ENCODE measurements around the gene NAA10. TPM values are rescaled to one million over a fixed set of nuclear protein-coding genes. Genes with fewer than 3 reads are reported as not detected.

The NAA10 gene
- total and polyA plus RNA-seq, 3 experiments from 2014 or later = 105 to 162 (median 160) TPM

- no peaks in the 10 kb centered on the region for H3K9me3 Mint-ChIP-seq
- DNase-seq = no peak
- ChIA-PET POLR2A (no interaction called here), CTCF (interaction anchor here (0.9 to 7.2 kb wide), 3 partner anchors 12 to 39 kb away, joined by 3 to 54 read pairs (median 3); no protein-coding TSS in a partner anchor)
- peaks cover 0 to 2% of the 10 kb centered on the region in 2 donors for H3K27me3 Mint-ChIP-seq
- H3K27ac Mint-ChIP-seq = peak overlapping the region in 7 of 8 donors; percentile 68 to 98 (median 92)
- H3K9me3 ChIP-seq (ENCODE audit: low read length) = no peaks in the 10 kb centered on the region
- peaks cover 33 to 46% (median 38%) of the 10 kb centered on the region in 3 donors for H3K4me1 Mint-ChIP-seq
- H3K27me3 ChIP-seq (ENCODE audit: insufficient read depth, low read length, poor library complexity, severe bottlenecking) = no peaks in the 10 kb centered on the region
- H3K4me3 ChIP-seq (ENCODE audit: low read length) = no peak overlapping the region
- H3K4me3 Mint-ChIP-seq = peak overlapping the region in 3 of 7 donors; percentile 3 to 66 (median 8)
- H3K36me3 ChIP-seq (ENCODE audit: insufficient read depth, low read length) = peaks cover 20% of the 10 kb centered on the region
- H3K36me3 Mint-ChIP-seq = peaks cover 0 to 39% (median under 1%) of the 10 kb centered on the region in 3 donors
- H3K27ac ChIP-seq (ENCODE audit: low read depth, low read length) = no peak overlapping the region
- H3K4me1 ChIP-seq (ENCODE audit: insufficient read depth, low read length) = peaks cover 39% of the 10 kb centered on the region
These were observed 30.6 kb upstream of the NAA10 start for GRCh38 chrX:153965406-153965805.

GRCh38 chrX:153964105-153964504, 29.3 kb upstream of the NAA10 start:
- H3K9me3 ChIP-seq (ENCODE audit: low read length) = no peaks in the 10 kb centered on the region
- H3K27ac ChIP-seq (ENCODE audit: low read depth, low read length) = no peak overlapping the region
- no peak for DNase-seq
- no peak overlapping the region for H3K4me3 ChIP-seq (ENCODE audit: low read length)
- ChIA-PET CTCF (interaction anchor here (1.1 to 1.5 kb wide), 2 partner anchors 10 to 37 kb away, joined by 3 read pairs; no protein-coding TSS in a partner anchor), POLR2A (no interaction called here)
- Mint-ChIP-seq H3K36me3 (peaks cover 0 to 49% (median 2%) of the 10 kb centered on the region in 3 donors), H3K4me1 (peaks cover 33 to 41% (median 38%) of the 10 kb centered on the region in 3 donors), H3K27me3 (peaks cover 0 to 2% of the 10 kb centered on the region in 2 donors), H3K27ac (peak overlapping the region in 3 of 8 donors; percentile 14 to 84 (median 52)), H3K9me3 (no peaks in the 10 kb centered on the region), H3K4me3 (peak overlapping the region in 2 of 7 donors; percentile 34 to 40)
- H3K36me3 ChIP-seq (ENCODE audit: insufficient read depth, low read length) = peaks cover 20% of the 10 kb centered on the region
- no peaks in the 10 kb centered on the region for H3K27me3 ChIP-seq (ENCODE audit: insufficient read depth, low read length, poor library complexity, severe bottlenecking)
- H3K4me1 ChIP-seq (ENCODE audit: insufficient read depth, low read length) = peaks cover 39% of the 10 kb centered on the region

- Mint-ChIP-seq H3K36me3 (peaks cover 0 to 54% (median 4%) of the 10 kb centered on the region in 3 donors), H3K4me1 (peaks cover 33 to 38% (median 38%) of the 10 kb centered on the region in 3 donors), H3K27me3 (peaks cover 0 to 2% of the 10 kb centered on the region in 2 donors), H3K9me3 (no peaks in the 10 kb centered on the region), H3K4me3 (no peak overlapping the region), H3K27ac (peak overlapping the region in 2 of 8 donors; percentile 19 to 52)
- Histone ChIP-seq H3K36me3 (ENCODE audit: insufficient read depth, low read length) (peaks cover 20% of the 10 kb centered on the region), H3K4me1 (ENCODE audit: insufficient read depth, low read length) (peaks cover 37% of the 10 kb centered on the region), H3K4me3 (ENCODE audit: low read length) (no peak overlapping the region), H3K27ac (ENCODE audit: low read depth, low read length) (no peak overlapping the region), H3K9me3 (ENCODE audit: low read length) (no peaks in the 10 kb centered on the region), H3K27me3 (ENCODE audit: insufficient read depth, low read length, poor library complexity, severe bottlenecking) (no peaks in the 10 kb centered on the region)
- DNase-seq = no peak
- ChIA-PET CTCF (interaction anchor here (1.1 kb wide), 1 partner anchor 10 kb away, joined by 3 read pairs; no protein-coding TSS in a partner anchor), POLR2A (no interaction called here)
These were observed 28.7 kb upstream of the NAA10 start for GRCh38 chrX:153963546-153963945.

- POLR2A ChIA-PET = no interaction called here
- Histone ChIP-seq H3K9me3 (ENCODE audit: low read length) (no peaks in the 10 kb centered on the region), H3K27ac (ENCODE audit: low read depth, low read length) (no peak overlapping the region), H3K4me1 (ENCODE audit: insufficient read depth, low read length) (peaks cover 17% of the 10 kb centered on the region), H3K36me3 (ENCODE audit: insufficient read depth, low read length) (peaks cover 20% of the 10 kb centered on the region), H3K27me3 (ENCODE audit: insufficient read depth, low read length, poor library complexity, severe bottlenecking) (no peaks in the 10 kb centered on the region), H3K4me3 (ENCODE audit: low read length) (no peak overlapping the region)
- H3K27ac Mint-ChIP-seq = no peak overlapping the region
- no peak for DNase-seq
- no peak overlapping the region for H3K4me3 Mint-ChIP-seq
- peaks cover 10 to 17% (median 15%) of the 10 kb centered on the region in 3 donors for H3K4me1 Mint-ChIP-seq
- H3K27me3 Mint-ChIP-seq = peaks cover 0 to 1% of the 10 kb centered on the region in 2 donors
- H3K9me3 Mint-ChIP-seq = no peaks in the 10 kb centered on the region
- CTCF ChIA-PET = interaction anchor here (1.1 to 1.2 kb wide), 2 partner anchors 10 to 14 kb away, joined by 3 to 4 read pairs; partner anchors contain the start of gene HCFC1
- peaks cover 0 to 68% (median 4%) of the 10 kb centered on the region in 3 donors for H3K36me3 Mint-ChIP-seq
These were observed 26.5 kb upstream of the NAA10 start for GRCh38 chrX:153961292-153961691.

GRCh38 chrX:153960786-153961185, 25.9 kb upstream of the NAA10 start:
- Mint-ChIP-seq H3K27me3 (peaks cover 0 to 1% of the 10 kb centered on the region in 2 donors), H3K4me1 (peaks cover 8 to 12% (median 11%) of the 10 kb centered on the region in 3 donors), H3K9me3 (no peaks in the 10 kb centered on the region), H3K27ac (no peak overlapping the region), H3K4me3 (peak overlapping the region in 1 of 7 donors; percentile 37), H3K36me3 (peaks cover 0 to 73% (median 4%) of the 10 kb centered on the region in 3 donors)
- peaks cover 24% of the 10 kb centered on the region for H3K36me3 ChIP-seq (ENCODE audit: insufficient read depth, low read length)
- H3K4me3 ChIP-seq (ENCODE audit: low read length) = no peak overlapping the region
- no peak for DNase-seq
- no peaks in the 10 kb centered on the region for H3K27me3 ChIP-seq (ENCODE audit: insufficient read depth, low read length, poor library complexity, severe bottlenecking)
- H3K27ac ChIP-seq (ENCODE audit: low read depth, low read length) = no peak overlapping the region
- ChIA-PET CTCF (no interaction called here), POLR2A (no interaction called here)
- peaks cover 12% of the 10 kb centered on the region for H3K4me1 ChIP-seq (ENCODE audit: insufficient read depth, low read length)
- no peaks in the 10 kb centered on the region for H3K9me3 ChIP-seq (ENCODE audit: low read length)

GRCh38 chrX:153960077-153960476, 25.2 kb upstream of the NAA10 start:
- Mint-ChIP-seq H3K27me3 (no peaks in the 10 kb centered on the region), H3K27ac (no peak overlapping the region)

GRCh38 chrX:153959649-153960048, 24.8 kb upstream of the NAA10 start:
- Histone ChIP-seq H3K36me3 (ENCODE audit: insufficient read depth, low read length) (peaks cover 24% of the 10 kb centered on the region), H3K4me1 (ENCODE audit: insufficient read depth, low read length) (peaks cover under 1% of the 10 kb centered on the region), H3K27ac (ENCODE audit: low read depth, low read length) (no peak overlapping the region), H3K4me3 (ENCODE audit: low read length) (no peak overlapping the region), H3K27me3 (ENCODE audit: insufficient read depth, low read length, poor library complexity, severe bottlenecking) (no peaks in the 10 kb centered on the region), H3K9me3 (ENCODE audit: low read length) (no peaks in the 10 kb centered on the region)
- DNase-seq = no peak
- CTCF ChIA-PET = no interaction called here
- no peak overlapping the region for H3K27ac Mint-ChIP-seq
- peaks cover 0 to 82% (median 10%) of the 10 kb centered on the region in 3 donors for H3K36me3 Mint-ChIP-seq
- no peaks in the 10 kb centered on the region for H3K9me3 Mint-ChIP-seq
- H3K4me1 Mint-ChIP-seq = peaks cover 0 to 2% (median 1%) of the 10 kb centered on the region in 3 donors
- H3K27me3 Mint-ChIP-seq = no peaks in the 10 kb centered on the region
- POLR2A ChIA-PET = no interaction called here
- H3K4me3 Mint-ChIP-seq = no peak overlapping the region

More at GRCh38 chrX:153960077-153960476, 25.2 kb upstream of the NAA10 start:
- no peak overlapping the region for H3K27ac ChIP-seq (ENCODE audit: low read depth, low read length)
- no peak overlapping the region for H3K4me3 ChIP-seq (ENCODE audit: low read length)
- ChIA-PET POLR2A (no interaction called here), CTCF (no interaction called here)
- H3K9me3 Mint-ChIP-seq = no peaks in the 10 kb centered on the region
- no peaks in the 10 kb centered on the region for H3K9me3 ChIP-seq (ENCODE audit: low read length)
- peaks cover 2 to 6% (median 6%) of the 10 kb centered on the region in 3 donors for H3K4me1 Mint-ChIP-seq
- H3K36me3 Mint-ChIP-seq = peaks cover 0 to 80% (median 8%) of the 10 kb centered on the region in 3 donors
- peaks cover 4% of the 10 kb centered on the region for H3K4me1 ChIP-seq (ENCODE audit: insufficient read depth, low read length)
- H3K27me3 ChIP-seq (ENCODE audit: insufficient read depth, low read length, poor library complexity, severe bottlenecking) = no peaks in the 10 kb centered on the region
- DNase-seq = no peak
- H3K36me3 ChIP-seq (ENCODE audit: insufficient read depth, low read length) = peaks cover 24% of the 10 kb centered on the region
- no peak overlapping the region for H3K4me3 Mint-ChIP-seq

GRCh38 chrX:153958605-153959004, 23.8 kb upstream of the NAA10 start:
- Mint-ChIP-seq H3K4me1 (peaks cover 0 to 2% (median 1%) of the 10 kb centered on the region in 3 donors), H3K27ac (peak overlapping the region in 1 of 8 donors; percentile 29), H3K9me3 (no peaks in the 10 kb centered on the region), H3K27me3 (no peaks in the 10 kb centered on the region), H3K4me3 (no peak overlapping the region), H3K36me3 (peaks cover 0 to 84% (median 10%) of the 10 kb centered on the region in 3 donors)
- H3K9me3 ChIP-seq (ENCODE audit: low read length) = no peaks in the 10 kb centered on the region
- H3K4me1 ChIP-seq (ENCODE audit: insufficient read depth, low read length) = no peaks in the 10 kb centered on the region
- no peak overlapping the region for H3K27ac ChIP-seq (ENCODE audit: low read depth, low read length)
- no peak overlapping the region for H3K4me3 ChIP-seq (ENCODE audit: low read length)
- peaks cover 18% of the 10 kb centered on the region for H3K36me3 ChIP-seq (ENCODE audit: insufficient read depth, low read length)
- H3K27me3 ChIP-seq (ENCODE audit: insufficient read depth, low read length, poor library complexity, severe bottlenecking) = no peaks in the 10 kb centered on the region
- DNase-seq = no peak
- POLR2A ChIA-PET = no interaction called here
- CTCF ChIA-PET = interaction anchor here (1.3 kb wide), 1 partner anchor 9 kb away, joined by 4 read pairs; no protein-coding TSS in a partner anchor

Data from CD8-positive, alpha-beta memory T cell (primary cell).